OCI-LY7 (cell line): ENCODE data around the gene IRS1.

Experiments
- EZH2phosphoT487 ChIP-seq: fragments of 200-600 bp; sonication (generic); IDR thresholded peaks from 2 replicates; pipeline ENCODE4 v1.6.1; 2018; ENCODE audit warnings: low read depth, borderline replicate concordance, mild to moderate bottlenecking, mixed run types, antibody characterized with exemption, low read length, moderate library complexity, mixed read lengths
- TF ChIP-seq, protein P1 (sequence below): fragments of 200-600 bp; sonication (generic); conservative IDR thresholded peaks from 2 replicates; pipeline ENCODE4 v1.5.1; 2014; ENCODE audit warnings: mild to moderate bottlenecking, antibody characterized with exemption, low read length, moderate library complexity, mixed read lengths

DNA sequence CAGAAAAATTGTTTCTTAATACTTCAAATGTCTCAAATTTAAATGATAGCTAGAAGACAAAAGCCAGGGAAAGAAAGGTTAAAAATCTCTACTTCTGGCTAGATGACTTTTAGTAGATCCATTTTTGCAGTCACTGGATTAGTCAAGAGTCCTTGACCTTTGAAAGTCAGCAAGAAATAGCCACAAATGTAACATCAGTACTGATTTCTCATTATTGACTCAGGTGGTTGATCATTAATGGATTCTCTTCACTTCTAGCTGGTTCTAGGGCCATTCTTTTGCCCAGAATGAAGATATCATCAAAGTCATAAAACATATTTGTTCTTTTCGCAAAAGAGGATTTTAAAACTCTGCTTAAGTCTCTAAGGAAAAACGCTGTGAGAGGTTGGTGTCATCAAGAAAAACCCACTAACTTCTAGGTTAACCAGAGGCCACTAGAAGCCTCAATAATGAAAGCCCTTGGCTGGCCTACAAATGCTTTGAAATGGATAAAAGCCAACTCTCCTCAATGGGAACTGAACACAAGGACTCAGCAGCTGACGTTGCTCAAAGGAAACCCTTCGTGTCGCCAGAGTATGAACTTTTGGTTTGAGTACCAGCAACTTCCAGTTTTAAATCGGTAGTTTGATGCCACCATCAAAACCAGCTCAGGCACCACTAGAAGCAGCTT is 66.3 kb downstream of the IRS1 start:
- TF ChIP-seq, protein P1, sequence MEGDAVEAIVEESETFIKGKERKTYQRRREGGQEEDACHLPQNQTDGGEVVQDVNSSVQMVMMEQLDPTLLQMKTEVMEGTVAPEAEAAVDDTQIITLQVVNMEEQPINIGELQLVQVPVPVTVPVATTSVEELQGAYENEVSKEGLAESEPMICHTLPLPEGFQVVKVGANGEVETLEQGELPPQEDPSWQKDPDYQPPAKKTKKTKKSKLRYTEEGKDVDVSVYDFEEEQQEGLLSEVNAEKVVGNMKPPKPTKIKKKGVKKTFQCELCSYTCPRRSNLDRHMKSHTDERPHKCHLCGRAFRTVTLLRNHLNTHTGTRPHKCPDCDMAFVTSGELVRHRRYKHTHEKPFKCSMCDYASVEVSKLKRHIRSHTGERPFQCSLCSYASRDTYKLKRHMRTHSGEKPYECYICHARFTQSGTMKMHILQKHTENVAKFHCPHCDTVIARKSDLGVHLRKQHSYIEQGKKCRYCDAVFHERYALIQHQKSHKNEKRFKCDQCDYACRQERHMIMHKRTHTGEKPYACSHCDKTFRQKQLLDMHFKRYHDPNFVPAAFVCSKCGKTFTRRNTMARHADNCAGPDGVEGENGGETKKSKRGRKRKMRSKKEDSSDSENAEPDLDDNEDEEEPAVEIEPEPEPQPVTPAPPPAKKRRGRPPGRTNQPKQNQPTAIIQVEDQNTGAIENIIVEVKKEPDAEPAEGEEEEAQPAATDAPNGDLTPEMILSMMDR: no peak
- no peak for TF ChIP-seq EZH2phosphoT487
